Activated naive CD4-positive, alpha-beta T cell treated with anti-CD3 and anti-CD28 coated beads for 36 hours (primary cell): ENCODE results near the gene APOA5. TPM values are rescaled to one million over a fixed set of nuclear protein-coding genes. Genes with fewer than 3 reads are reported as not detected.
"Not testable (repeated sequence)": the region's sequence is repeated elsewhere in the genome, so short reads cannot be mapped to it uniquely, and the experiment has no call there.

Source experiments
- CTCF ChIA-PET: fragments of 350-600 bp; sonication (Branson Sonifier 250); formaldehyde crosslinking; loops from one replicate; lab custom pipeline; 2021; ENCODE audit warnings: antibody characterized with exemption; lab: Charles Lee
- DNase-seq: peaks from one replicate; pipeline ENCODE4 v3.0.0-alpha.2; 2020
- H3K27ac Mint-ChIP-seq: one replicate; pipeline ENCODE4 v1.8.0; 2021; ENCODE audit warnings: mild to moderate bottlenecking, mixed read lengths
- H3K27me3 Mint-ChIP-seq: one replicate; pipeline ENCODE4 v1.8.0; 2021; ENCODE audit warnings: low read depth, mixed read lengths
- H3K36me3 Mint-ChIP-seq: one replicate; pipeline ENCODE4 v1.8.0; 2021; ENCODE audit warnings: low read depth, mixed read lengths
- H3K4me1 Mint-ChIP-seq: one replicate; pipeline ENCODE4 v1.8.0; 2021; ENCODE audit warnings: low read depth, mixed read lengths
- H3K4me3 Mint-ChIP-seq: one replicate; pipeline ENCODE4 v1.8.0; 2021; ENCODE audit warnings: mild to moderate bottlenecking, moderate library complexity, mixed read lengths
- H3K9me3 Mint-ChIP-seq: one replicate; pipeline ENCODE4 v1.8.0; 2021; ENCODE audit warnings: mixed read lengths
- intact Hi-C: fragments of 100-400 bp; cut with micrococcal nuclease; formaldehyde crosslinking; loops from one replicate; pipeline ENCODE4 v1.15.1; 2023
- total RNA-seq, 2 experiments: library from RNA; stranded (reverse); gene quantifications; one replicate each; pipeline ENCODE4 v1.2.3, GENCODE V29; 2021

APOA5 gene
- total RNA-seq, 2 experiments from 2014 or later = not detected

DNA sequence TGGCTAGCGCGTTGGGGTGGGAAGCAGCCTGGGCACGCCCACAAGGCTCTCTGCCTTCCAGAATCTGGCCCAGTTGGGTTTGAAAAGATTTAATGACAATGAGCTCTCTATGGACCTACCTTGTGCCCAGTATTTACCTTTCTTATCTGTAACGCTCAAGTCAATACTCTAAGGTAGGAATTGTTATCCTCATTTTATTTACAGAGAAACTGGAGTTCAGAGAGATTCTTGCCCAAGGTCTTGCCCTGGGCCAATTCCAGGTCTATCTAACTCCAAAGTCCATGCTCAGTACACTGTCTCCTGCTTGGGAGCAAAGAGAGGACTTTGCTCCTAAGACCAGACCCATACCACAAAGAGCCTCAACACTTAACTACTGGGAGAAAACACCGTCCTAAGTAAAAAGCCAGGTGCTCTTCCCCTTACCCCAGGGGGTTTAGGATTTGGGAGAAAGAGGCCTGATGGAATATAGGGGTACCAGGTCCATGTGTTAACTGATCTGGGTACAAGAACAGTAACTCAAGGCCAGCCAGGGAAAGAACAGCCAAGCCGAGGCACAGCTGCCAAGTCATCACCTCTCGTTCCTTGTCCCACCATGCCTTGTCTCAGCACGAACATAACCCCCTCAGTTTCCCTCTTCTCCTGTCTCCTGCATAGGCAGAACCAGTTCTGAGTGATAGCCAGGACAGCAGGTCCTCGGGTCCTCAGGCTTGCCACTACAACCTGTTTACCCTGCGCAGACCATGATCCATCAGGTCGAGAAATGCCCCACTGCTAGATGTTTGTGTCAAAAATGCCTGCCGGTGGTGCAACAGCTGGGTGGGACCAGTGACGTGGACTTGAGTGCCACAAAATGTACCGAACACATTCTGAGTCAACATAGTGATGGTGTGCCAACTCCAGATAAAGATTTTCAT lies 16.8 kb upstream of the APOA5 start:
- no peak for DNase-seq
- H3K27me3 Mint-ChIP-seq = no peaks in the 10 kb centered on the region
- H3K4me3 Mint-ChIP-seq = no peak overlapping the region
- no peaks in the 10 kb centered on the region for H3K4me1 Mint-ChIP-seq
- H3K27ac Mint-ChIP-seq = no peak overlapping the region
- CTCF ChIA-PET = interaction anchor here (2.6 kb wide), 1 partner anchor 17 kb away, joined by 11 read pairs; the partner anchor contains the start of gene APOA5
- H3K9me3 Mint-ChIP-seq = no peaks in the 10 kb centered on the region
- intact Hi-C loops = no loop called here
- no peaks in the 10 kb centered on the region for H3K36me3 Mint-ChIP-seq

- DNase-seq = no peak
- intact Hi-C loops = no loop called here
- CTCF ChIA-PET = interaction anchor here (2.6 kb wide), 1 partner anchor 17 kb away, joined by 11 read pairs; the partner anchor contains the start of gene APOA5
- no peaks in the 10 kb centered on the region for H3K4me1 Mint-ChIP-seq
- no peaks in the 10 kb centered on the region for H3K9me3 Mint-ChIP-seq
- H3K27ac Mint-ChIP-seq = no peak overlapping the region
- H3K36me3 Mint-ChIP-seq = no peaks in the 10 kb centered on the region
- H3K27me3 Mint-ChIP-seq = no peaks in the 10 kb centered on the region
- no peak overlapping the region for H3K4me3 Mint-ChIP-seq
These were observed 16.1 kb upstream of the APOA5 start for GRCh38 chr11:116807601-116808261.

- intact Hi-C loops = no loop called here
- H3K4me1 Mint-ChIP-seq = no peaks in the 10 kb centered on the region
- peaks cover 2% of the 10 kb centered on the region for H3K27me3 Mint-ChIP-seq
- H3K9me3 Mint-ChIP-seq = no peaks in the 10 kb centered on the region
- H3K4me3 Mint-ChIP-seq = no peak overlapping the region
- DNase-seq = no peak
- H3K36me3 Mint-ChIP-seq = no peaks in the 10 kb centered on the region
- H3K27ac Mint-ChIP-seq = no peak overlapping the region
- CTCF ChIA-PET = no interaction called here
These were observed 12.3 kb upstream of the APOA5 start for GRCh38 chr11:116804001-116804400.

DNA sequence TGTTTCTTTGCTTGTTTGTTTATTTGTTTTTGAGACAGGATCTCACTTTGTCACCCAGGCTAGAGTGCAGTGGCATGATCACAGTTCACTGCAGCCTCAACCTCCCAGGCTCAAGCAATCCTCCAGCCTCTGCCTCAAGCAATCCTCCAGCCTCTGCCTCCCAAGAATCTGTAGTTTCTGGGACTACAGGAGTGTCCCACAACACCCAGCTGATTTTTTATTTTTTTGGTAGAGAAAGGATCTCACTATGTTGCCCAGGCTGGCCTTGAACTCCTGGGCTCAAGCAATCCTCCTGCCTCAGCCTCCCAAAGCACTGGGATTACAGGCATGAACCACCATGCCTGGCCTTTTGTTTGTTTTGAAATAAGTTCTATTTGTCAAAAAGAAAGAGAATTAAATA lies 10.0 kb upstream of the APOA5 start:
- intact Hi-C loops, H3K27me3 Mint-ChIP-seq, H3K9me3 Mint-ChIP-seq, DNase-seq, H3K36me3 Mint-ChIP-seq, H3K4me3 Mint-ChIP-seq, H3K27ac Mint-ChIP-seq, H3K4me1 Mint-ChIP-seq: not testable (repeated sequence)
- CTCF ChIA-PET = interaction anchor here (0.7 to 1.3 kb wide), 2 partner anchors 10 to 12 kb away, joined by 3 to 4 read pairs; partner anchors contain the start of gene APOA5

DNA sequence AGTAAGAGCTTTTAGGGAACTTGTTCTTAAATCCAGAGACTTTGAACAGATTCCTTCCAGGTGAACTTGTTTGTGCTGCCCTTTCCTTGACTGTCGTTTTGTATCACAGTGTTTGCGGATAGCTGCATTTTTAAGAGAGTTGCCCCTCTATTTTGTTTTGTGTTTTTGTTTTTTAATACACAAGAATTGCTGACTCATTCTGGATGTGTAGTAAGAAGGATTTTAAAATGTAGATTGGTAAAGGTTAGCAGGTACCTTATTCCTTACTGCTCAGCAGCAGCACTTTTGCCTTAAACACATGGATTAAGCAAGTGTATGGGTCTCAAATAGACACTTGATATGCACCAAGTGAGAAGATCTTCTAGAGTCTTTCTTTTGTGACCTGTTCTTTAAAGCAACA lies 8.9 kb upstream of the APOA5 start:
- Mint-ChIP-seq H3K27me3 (peaks cover 2% of the 10 kb centered on the region), H3K27ac (no peak overlapping the region), H3K36me3 (no peaks in the 10 kb centered on the region), H3K4me1 (no peaks in the 10 kb centered on the region), H3K4me3 (no peak overlapping the region), H3K9me3 (no peaks in the 10 kb centered on the region)
- no peak for DNase-seq
- CTCF ChIA-PET = interaction anchor here (0.6 to 2.4 kb wide), 2 partner anchors 10 to 303 kb away, joined by 3 to 10 read pairs; partner anchors contain the start of gene APOA5
- intact Hi-C loops = no loop called here

DNA sequence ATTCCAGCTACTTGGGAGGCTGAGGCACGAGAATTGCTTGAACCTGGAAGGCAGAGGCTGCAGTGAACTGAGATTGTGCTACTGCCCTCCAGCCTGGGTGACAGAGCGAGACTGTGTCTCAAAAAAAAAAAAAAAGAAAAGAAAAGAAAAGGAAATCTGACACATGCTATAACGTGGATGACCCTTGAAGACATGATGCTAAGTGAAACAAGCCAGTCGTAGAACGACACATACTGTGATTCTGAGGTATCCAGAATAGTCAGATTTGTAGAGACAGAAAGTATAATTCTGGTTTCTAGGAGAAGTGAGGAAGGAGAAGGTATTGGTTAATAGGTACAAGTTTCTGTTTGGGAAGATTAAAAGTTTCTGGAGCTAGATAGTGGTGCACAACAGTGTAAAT lies 6.7 kb upstream of the APOA5 start:
- Mint-ChIP-seq H3K9me3 (no peaks in the 10 kb centered on the region), H3K4me1 (no peaks in the 10 kb centered on the region), H3K36me3 (no peaks in the 10 kb centered on the region), H3K27me3 (peaks cover 2% of the 10 kb centered on the region), H3K27ac (no peak overlapping the region), H3K4me3 (no peak overlapping the region)
- CTCF ChIA-PET = interaction anchor here (2.4 kb wide), 1 partner anchor 8 kb away, joined by 10 read pairs; the partner anchor contains the start of gene APOA5
- DNase-seq = no peak
- intact Hi-C loops = no loop called here

DNA sequence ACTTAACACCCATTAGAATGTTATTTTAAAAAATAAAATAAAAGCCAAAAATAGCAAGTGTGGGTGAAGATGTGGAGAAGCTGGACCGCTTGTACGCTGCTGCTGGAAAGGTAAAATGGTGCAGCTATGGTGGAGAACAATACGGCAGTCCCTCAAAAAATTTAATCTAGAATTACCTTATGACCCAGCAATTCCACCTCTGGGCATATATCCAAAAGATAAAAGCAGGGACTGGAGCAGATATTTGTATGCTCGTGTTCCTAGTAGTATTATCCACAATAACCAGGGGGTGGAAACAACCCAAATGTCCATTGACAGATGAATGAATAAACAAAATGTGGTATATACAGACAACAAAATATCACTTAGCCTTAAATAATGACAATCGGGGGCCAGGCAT lies 6.1 kb upstream of the APOA5 start:
- CTCF ChIA-PET = interaction anchor here (0.6 to 0.9 kb wide), 2 partner anchors 38 to 402 kb away, joined by 3 read pairs; no protein-coding TSS in a partner anchor
- Mint-ChIP-seq H3K4me3 (no peak overlapping the region), H3K27ac (no peak overlapping the region), H3K4me1 (no peaks in the 10 kb centered on the region), H3K9me3 (no peaks in the 10 kb centered on the region), H3K27me3 (peaks cover 2% of the 10 kb centered on the region), H3K36me3 (no peaks in the 10 kb centered on the region)
- DNase-seq = no peak
- intact Hi-C loops = no loop called here

GRCh38 chr11:116796548-116796947 lies 4.9 kb upstream of the APOA5 start:
- CTCF ChIA-PET = interaction anchor here (0.5 to 1.7 kb wide), 3 partner anchors 13 to 803 kb away, joined by 3 to 5 read pairs (median 4); no protein-coding TSS in a partner anchor
- intact Hi-C loops = no loop called here
- Mint-ChIP-seq H3K9me3 (no peaks in the 10 kb centered on the region), H3K27ac (no peak overlapping the region), H3K4me3 (no peak overlapping the region), H3K36me3 (no peaks in the 10 kb centered on the region), H3K27me3 (peaks cover 2% of the 10 kb centered on the region), H3K4me1 (peaks cover under 1% of the 10 kb centered on the region)
- DNase-seq = no peak

- H3K4me3 Mint-ChIP-seq = no peak overlapping the region
- DNase-seq = no peak
- intact Hi-C loops = no loop called here
- H3K4me1 Mint-ChIP-seq = peaks cover 7% of the 10 kb centered on the region
- CTCF ChIA-PET = interaction anchor here (1.7 to 10.2 kb wide), 2 partner anchors 12 to 40 kb away, joined by 5 to 134 read pairs; partner anchors contain the start of gene APOA1
- no peaks in the 10 kb centered on the region for H3K9me3 Mint-ChIP-seq
- H3K27me3 Mint-ChIP-seq = no peaks in the 10 kb centered on the region
- no peaks in the 10 kb centered on the region for H3K36me3 Mint-ChIP-seq
- H3K27ac Mint-ChIP-seq = no peak overlapping the region
These were observed 3.2 kb upstream of the APOA5 start for GRCh38 chr11:116794851-116795250.

GRCh38 chr11:116793772-116794097 lies 2.1 kb upstream of the APOA5 start:
- intact Hi-C loops = no loop called here
- CTCF ChIA-PET = interaction anchor here (0.6 to 10.2 kb wide), 5 partner anchors 10 to 431 kb away, joined by 3 to 134 read pairs (median 8); partner anchors contain the start of gene APOA1
- H3K4me1 Mint-ChIP-seq = peaks cover 7% of the 10 kb centered on the region
- no peak overlapping the region for H3K4me3 Mint-ChIP-seq
- no peaks in the 10 kb centered on the region for H3K36me3 Mint-ChIP-seq
- no peak overlapping the region for H3K27ac Mint-ChIP-seq
- no peaks in the 10 kb centered on the region for H3K9me3 Mint-ChIP-seq
- DNase-seq = no peak
- H3K27me3 Mint-ChIP-seq = no peaks in the 10 kb centered on the region

- H3K27me3 Mint-ChIP-seq = no peaks in the 10 kb centered on the region
- H3K9me3 Mint-ChIP-seq = no peaks in the 10 kb centered on the region
- no peak overlapping the region for H3K4me3 Mint-ChIP-seq
- no peak for DNase-seq
- intact Hi-C loops = no loop called here
- H3K27ac Mint-ChIP-seq = no peak overlapping the region
- CTCF ChIA-PET = interaction anchor here (0.6 to 10.2 kb wide), 5 partner anchors 10 to 432 kb away, joined by 3 to 134 read pairs (median 8); partner anchors contain the start of gene APOA1
- peaks cover 11% of the 10 kb centered on the region for H3K4me1 Mint-ChIP-seq
- H3K36me3 Mint-ChIP-seq = no peaks in the 10 kb centered on the region
These were observed 1.4 kb upstream of the APOA5 start for GRCh38 chr11:116792869-116793771.
